D721Med (cell line): ENCODE measurements around the gene PHF21B.

Experiments used
- DNase-seq: peaks from one replicate; pipeline ENCODE4 v3.0.0; 2011; ENCODE audit warnings: low spot score; ENCODE audit not compliant: insufficient read length
- FAIRE-seq: peaks from 2 replicates; lab custom pipeline; 2011; peaks lifted over from hg19 to GRCh38; lab: Jason Lieb, UNC
- CTCF ChIP-seq: IDR thresholded peaks from 2 replicates; pipeline ENCODE4 v1.5.1; 2012; ENCODE audit warnings: mild to moderate bottlenecking, control low read depth; ENCODE audit not compliant: insufficient read depth; ENCODE audit errors: missing control alignments

The PHF21B gene

GRCh38 chr22:44880610-44881290, 129.1 kb downstream of the PHF21B start:
- DNase-seq (no peak), FAIRE-seq (no peak)
- no peak for TF ChIP-seq CTCF

GRCh38 chr22:44879301-44879680, 130.5 kb downstream of the PHF21B start:
- no peak for FAIRE-seq
- DNase-seq, result no peak
- no peak for TF ChIP-seq CTCF

GRCh38 chr22:44878483-44879300, 131.1 kb downstream of the PHF21B start:
- FAIRE-seq (no peak), DNase-seq (no peak)
- no peak for TF ChIP-seq CTCF

- FAIRE-seq, result no peak
- no peak for TF ChIP-seq CTCF
- DNase-seq, result no peak
These were observed 132.9 kb downstream of the PHF21B start for GRCh38 chr22:44876921-44877320.

GRCh38 chr22:44871782-44872181, 138.0 kb downstream of the PHF21B start:
- FAIRE-seq (no peak), DNase-seq (no peak)
- TF ChIP-seq CTCF, result no peak

- TF ChIP-seq CTCF, result no peak
- DNase-seq, result no peak
- no peak for FAIRE-seq
These were observed 139.8 kb downstream of the PHF21B start for GRCh38 chr22:44870021-44870420.

GRCh38 chr22:44869196-44869595, 140.6 kb downstream of the PHF21B start:
- TF ChIP-seq CTCF, result no peak
- DNase-seq, result no peak
- FAIRE-seq, result no peak
